ENCODE measurements around the gene MELK.

DNA sequence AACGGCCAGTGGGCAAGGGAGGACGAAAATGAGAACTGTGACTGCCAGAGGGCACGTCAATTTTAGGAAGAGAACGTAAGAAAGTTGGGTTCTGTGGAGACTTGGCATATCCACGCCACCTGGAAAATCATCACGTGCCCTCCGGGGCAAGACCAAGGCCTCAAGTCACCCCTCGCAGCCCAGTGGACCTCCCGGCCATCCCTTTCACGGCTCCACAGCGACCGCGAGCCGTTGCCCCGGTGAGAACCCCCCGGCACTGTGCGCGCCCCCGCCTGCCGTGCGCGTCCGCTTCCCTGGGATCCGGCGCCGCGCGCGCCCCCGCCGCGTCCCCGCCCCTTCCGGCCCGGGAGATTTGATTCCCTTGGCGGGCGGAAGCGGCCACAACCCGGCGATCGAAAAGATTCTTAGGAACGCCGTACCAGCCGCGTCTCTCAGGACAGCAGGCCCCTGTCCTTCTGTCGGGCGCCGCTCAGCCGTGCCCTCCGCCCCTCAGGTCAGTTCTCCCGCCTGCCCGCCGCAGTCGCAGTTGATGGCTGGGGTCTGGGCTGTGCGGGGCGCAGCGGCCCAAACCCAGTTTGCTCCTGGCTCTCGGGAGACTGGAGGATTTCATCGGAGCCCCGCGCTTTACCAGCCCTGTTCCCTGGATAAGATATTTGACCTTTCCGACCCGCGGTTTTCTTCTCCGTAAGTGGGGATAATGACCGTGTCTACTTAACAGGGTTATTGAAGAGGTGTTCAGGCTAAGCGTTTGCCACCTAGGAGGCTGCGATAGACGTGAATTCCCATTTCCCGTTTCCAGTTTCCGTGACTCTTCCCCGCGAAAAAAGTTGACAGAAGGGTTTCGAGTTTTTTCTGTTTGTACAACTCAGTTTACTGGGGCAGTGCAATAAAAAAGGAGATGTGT, at the start of gene MELK:
- TF ChIP-seq, protein P1, sequence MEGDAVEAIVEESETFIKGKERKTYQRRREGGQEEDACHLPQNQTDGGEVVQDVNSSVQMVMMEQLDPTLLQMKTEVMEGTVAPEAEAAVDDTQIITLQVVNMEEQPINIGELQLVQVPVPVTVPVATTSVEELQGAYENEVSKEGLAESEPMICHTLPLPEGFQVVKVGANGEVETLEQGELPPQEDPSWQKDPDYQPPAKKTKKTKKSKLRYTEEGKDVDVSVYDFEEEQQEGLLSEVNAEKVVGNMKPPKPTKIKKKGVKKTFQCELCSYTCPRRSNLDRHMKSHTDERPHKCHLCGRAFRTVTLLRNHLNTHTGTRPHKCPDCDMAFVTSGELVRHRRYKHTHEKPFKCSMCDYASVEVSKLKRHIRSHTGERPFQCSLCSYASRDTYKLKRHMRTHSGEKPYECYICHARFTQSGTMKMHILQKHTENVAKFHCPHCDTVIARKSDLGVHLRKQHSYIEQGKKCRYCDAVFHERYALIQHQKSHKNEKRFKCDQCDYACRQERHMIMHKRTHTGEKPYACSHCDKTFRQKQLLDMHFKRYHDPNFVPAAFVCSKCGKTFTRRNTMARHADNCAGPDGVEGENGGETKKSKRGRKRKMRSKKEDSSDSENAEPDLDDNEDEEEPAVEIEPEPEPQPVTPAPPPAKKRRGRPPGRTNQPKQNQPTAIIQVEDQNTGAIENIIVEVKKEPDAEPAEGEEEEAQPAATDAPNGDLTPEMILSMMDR (conservative IDR thresholded peaks at IDR 0.05 in 1 of 2, IDR thresholded peaks at IDR 0.05 in 1 of 2; ENCODE audit: extremely low read depth in 1 of 2, insufficient read depth in 1 of 2, low read depth in 1 of 2, low read length in 2 of 2), result no peak
- no peak for TF ChIP-seq EZH2 (IDR thresholded peaks at IDR 0.05; ENCODE audit: borderline replicate concordance, low read length)

Data from mammary epithelial cell (primary cell).